Stimulated activated CD8-positive, alpha-beta memory T cell treated with anti-CD3 and anti-CD28 coated beads, Interleukin-7, amount 100 ng/mL, for 24 hours (primary cell): ENCODE data around the gene CDC25A.
A peak's percentile ranks its signal among the peaks of the same experiment; 100 is the strongest.

Experiments
- DNase-seq: peaks from one replicate; pipeline ENCODE4 v3.0.0-alpha.2; 2020; ENCODE audit warnings: low read depth

Gene CDC25A

DNA sequence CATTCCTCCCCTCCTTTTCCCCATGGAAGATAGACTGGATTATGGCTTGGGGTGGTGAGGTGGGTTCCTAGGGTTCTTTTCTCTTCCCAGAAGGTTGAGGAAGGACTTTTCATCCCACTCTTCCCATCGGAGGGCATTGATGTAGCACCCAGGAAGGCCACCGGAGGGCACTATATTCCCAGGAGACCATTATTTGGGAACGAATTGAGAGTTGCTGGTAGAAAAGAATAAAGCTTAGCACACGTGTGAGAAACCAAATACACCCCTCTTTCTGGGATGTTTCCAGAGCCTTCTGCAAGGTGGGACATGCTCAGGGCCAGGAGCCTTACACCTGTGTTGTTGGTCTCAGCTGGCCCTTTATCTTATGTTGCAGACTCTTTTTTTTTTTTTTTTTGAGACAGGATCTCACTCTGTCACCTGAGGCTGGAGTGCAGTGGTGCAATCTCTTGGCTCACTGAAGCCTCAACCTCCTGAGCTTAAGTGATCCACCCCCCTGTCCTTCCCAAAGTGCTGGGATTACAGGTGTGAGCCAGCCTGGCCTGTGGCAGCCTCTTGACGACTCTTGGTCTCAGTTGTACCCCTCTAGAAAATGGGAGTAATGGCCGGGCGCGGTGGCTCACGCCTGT, 6.3 kb upstream of the CDC25A start:
- DNase-seq = no peak

DNA sequence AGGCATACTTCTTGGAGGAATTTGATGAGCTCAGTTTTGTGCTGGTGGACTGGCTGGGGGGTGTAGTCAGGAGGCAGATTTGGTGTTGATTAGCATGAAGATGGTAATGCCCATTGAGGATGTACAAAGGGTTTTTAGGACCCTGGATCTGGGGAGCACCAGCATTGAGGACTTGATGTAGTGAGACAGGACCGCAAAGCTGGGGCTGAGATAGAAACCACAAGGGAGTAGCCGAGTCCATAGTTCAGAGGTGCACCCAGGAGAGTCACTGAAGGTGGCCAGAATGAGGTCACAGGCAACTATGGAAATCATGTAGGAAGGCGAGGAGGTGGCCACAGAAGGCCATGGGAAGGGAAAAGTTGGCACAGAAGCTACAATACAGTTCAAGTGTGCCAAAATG, 2.7 kb upstream of the CDC25A start:
- DNase-seq = no peak

DNA sequence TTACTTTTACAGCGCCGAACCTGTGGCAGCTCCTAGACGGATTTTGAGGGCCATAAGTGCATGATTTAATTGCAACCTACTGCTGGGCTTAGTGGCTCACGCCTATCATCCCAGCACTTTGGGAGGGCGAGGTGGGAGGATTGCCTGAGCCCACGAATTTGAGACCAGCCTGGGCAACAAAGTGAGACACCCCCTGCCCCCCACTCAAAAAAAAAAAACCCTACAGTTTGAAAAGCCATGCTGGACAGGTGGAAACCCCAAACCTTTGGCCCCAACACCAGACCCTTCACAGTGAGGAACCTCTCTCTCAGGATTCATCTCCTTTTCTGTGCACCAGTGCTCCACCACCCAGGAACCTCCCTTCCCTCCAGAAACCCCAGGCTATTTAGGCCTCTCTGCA, 1.1 kb upstream of the CDC25A start:
- DNase-seq = no peak

DNA sequence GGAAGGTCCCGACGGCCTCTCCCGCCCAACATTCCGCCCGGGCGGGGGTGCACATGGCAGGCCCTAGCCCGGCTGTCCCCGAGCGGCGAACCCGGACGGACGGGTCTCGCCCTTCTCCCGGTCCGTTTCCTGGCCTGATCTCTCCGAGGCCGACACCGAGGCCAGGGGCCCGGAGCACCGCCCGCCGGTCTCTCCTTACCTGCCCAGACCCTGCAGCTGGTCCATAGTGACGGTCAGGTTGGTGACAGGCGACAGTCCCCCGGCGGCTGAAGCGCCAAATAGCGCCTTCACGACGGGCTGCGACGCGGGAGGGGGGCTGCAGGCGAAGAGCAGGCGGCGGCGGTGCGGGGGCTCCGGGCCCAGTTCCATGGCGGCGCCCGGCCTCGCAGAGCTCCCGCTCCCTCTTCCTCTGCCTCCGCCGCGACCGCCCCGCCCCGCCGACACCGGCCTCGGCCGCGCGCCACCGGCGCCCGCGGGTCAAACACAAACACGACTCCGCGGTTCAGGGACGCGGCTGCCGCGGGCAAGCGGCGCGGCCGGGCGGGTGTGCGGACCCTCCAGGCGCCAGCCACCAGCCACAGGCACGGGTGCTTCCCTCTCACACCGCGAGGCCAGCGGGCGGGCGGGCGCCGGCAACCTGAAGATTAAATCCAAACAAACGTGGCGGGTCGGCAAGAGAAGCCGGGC, 495 bp downstream of the CDC25A start:
- DNase-seq = no peak

- DNase-seq = no peak
Measured at GRCh38 chr3:48187301-48187578, 977 bp downstream of the CDC25A start.

- DNase-seq = no peak
Measured at GRCh38 chr3:48186631-48187300, 1.5 kb downstream of the CDC25A start.

DNA sequence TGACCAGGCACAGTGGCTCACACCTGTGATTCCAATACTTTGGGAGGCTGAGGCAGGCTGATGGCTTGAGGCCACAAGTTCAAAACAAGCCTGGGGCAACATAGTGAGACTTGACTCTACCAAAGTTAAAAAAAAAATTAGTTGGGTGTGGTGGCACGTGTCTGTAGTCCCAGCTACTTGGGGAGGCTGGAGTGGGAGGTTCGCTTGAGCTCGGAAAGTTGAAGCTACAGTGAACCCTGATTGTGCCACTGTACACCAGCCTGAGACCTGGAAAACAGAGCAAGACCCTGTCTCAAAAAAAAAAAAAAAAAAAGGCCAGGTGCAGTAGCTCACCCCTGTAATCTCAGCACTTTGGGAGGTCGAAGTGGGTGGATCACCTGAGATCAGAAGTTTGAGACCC, 3.1 kb downstream of the CDC25A start:
- no peak for DNase-seq

- no peak for DNase-seq
Measured at GRCh38 chr3:48184299-48184698, 3.9 kb downstream of the CDC25A start.

DNA sequence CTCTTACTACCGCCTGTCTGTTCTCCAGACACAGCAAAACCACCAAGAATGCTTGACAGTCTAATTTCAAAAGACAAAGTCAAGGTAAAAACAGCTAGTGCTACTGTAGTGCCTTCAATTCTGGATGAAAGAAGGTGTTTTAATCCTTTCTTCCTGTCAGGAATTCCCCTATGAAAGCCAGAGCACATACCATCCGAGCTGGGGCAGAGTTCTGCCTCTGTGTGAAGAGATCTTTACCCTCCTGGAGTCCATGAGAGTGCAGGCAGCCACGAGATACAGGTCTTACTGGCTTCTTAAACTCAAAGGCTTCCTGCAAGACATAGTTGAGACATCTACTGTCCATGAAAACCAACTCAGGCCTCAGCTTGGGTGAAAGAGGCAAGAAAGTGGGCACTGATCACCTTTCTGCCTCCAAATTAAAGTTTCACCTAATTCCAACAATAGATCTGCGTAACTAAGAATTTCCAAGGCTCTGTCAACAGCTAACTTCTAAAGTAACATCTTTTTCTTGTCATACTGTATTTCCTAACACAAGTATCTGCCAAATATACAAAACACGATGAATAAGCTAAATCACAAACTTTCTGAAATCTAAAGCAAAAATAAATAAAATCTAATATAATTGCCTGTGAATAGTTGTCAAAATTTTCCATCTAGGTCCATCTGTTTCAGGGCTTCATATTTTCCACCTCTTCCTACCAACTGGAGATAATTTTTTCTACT, 7.5 kb downstream of the CDC25A start:
- no peak for DNase-seq

GRCh38 chr3:48180021-48180420, 8.2 kb downstream of the CDC25A start:
- no peak for DNase-seq

DNA sequence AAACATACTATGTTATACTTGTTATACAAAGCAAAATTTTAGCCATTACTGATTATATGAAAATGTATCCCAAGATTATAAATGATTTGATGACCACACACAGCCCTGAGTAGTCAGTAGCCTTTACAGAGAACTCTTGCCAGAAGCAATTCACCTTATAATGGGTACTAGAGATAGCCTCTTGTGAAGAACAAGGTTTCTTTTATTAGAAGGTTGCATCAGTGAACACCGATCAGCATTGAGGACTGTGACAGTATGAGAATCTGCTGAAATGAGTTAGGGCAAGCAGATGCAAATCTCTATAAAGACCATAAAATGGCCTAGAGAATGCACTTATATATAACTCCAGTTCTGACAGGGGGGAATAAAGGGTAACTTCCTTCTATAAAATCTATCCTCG, 10.1 kb downstream of the CDC25A start:
- no peak for DNase-seq

DNA sequence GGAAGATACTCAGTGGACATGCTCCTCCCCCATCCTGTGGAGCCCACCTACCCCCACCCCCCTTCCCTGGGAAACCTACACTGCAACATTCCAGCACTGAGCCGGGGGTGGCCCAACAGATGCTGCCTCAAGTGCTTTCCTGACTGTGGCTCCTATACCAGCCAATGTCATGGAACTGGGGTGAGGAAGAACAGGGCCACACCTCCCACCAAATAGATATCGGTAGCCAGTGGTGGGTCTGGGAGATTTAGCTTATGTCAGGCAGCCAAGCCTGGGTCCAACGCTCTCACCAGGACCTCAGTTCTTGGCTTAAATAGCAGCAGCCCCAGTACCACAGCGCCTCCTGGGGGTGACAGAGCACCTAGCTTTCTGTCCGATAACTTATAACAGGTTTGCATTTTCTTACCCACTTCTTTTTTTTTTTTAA, 30.3 kb downstream of the CDC25A start:
- DNase-seq = peak; percentile 40

GRCh38 chr3:48157202-48157840, 30.9 kb downstream of the CDC25A start:
- DNase-seq = no peak

- DNase-seq = no peak
Measured at GRCh38 chr3:48156163-48156562, 32.1 kb downstream of the CDC25A start.

DNA sequence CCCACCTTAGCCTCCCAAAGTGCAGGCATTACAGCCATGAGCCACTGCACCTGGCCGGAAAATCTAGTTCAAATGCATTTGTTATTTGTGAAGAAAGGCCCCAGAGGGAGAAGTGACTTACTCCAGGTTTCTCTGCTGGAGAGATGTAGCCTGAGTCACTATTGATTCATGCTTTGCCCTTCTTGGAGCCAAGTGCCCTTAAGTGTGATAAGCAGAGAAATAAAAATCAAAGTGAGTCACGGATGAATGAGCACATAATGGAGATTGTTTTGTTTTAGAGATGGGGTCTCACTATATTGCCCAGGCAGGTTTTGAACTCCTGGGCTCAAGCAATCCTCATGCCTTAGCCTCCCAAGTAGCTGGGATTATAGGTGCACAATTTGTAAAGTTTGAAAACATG, 33.1 kb downstream of the CDC25A start:
- no peak for DNase-seq

DNA sequence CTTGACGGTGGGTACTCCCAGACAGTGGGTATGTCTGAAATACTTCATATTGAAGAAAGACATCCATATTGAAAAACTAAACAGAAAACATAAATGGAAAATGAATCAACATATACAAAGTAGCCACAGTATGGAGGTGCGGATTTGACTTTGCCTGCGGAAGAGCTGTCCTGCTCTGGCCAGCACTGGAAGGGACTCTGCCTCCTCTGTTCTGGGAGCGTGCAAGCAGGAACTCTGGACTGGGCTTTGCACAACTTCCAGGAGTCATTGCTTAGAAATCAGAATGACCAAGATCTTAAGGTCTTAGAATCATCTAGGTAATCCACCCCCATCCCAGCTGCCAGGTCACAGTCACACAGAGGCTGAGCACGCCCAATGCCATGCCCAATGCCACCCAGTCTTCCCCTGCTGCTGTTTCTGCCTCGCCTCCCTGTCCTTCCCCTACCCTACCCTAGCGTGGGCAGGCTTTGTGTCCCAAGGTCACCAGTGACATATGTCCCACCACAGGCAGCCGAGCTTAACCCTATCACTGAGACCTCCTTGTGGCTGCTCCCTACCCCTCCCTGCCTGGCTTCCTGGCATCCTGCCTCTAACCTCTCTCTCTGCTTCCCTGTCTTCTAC, 36.3 kb downstream of the CDC25A start:
- DNase-seq = no peak

DNA sequence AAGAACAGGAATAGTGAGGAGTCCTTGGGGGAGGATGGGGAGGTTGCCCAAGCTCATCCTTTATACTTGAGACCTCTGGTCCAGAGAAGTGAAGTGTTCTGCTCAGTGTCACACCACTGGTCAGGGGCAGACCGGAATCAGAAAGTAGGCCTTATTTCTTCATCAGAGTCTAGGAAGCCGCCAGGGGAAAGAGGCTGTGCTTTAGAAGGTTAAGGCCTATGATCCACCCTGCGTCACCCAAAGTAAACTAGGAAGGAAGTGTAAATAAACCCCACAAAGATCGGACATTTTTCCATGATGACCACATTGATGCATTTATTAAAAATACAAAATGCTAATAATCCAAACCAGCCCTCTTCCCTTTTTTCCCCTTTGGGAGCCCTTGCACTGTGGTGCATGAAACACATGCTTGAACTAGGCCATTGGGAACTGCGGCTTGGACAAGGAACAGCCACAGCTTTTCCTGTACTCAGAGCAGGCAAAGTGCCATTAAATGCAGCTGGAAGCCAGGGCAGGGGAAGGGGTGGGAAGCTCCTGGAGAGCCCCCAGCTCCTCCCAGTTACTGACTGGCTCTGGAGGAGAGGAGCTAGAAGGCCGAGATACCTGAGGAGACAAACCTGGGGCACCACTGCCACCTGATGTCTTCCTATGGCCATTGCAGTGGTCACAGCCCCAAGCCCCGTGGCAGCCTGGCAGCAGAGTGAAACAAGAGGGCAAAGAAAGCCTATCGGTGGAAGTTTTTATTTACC, 37.0 kb downstream of the CDC25A start:
- peak; percentile 20 for DNase-seq

- no peak for DNase-seq
Measured at GRCh38 chr3:48143992-48144391, 44.2 kb downstream of the CDC25A start.

GRCh38 chr3:48143567-48143966, 44.6 kb downstream of the CDC25A start:
- no peak for DNase-seq

GRCh38 chr3:48142316-48142870, 45.8 kb downstream of the CDC25A start:
- no peak for DNase-seq

- DNase-seq = no peak
Measured at GRCh38 chr3:48141604-48142137, 46.5 kb downstream of the CDC25A start.
